ENCODE results near the gene ISLR2.

DNA sequence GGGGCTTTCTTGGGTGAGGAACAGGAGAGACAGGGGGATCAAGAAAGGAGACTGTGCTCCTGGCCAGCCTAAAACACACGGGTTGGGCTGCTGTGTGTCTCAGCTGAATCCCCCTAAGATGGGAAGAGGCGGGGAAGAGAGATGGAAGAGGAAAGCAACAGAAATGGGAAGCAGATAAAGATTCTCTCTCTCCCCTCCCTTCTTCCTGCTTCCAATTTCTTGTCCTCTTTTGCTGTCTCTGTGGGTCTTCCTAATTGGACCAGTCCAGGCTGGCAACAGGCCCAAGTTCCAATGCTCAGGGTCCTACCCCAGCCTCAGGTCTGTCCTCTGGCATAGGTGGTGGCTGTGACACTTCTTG is 7.1 kb downstream of the ISLR2 start:
- TF ChIP-seq POLR2A (IDR thresholded peaks at IDR 0.05; ENCODE audit: low read depth), result no peak
- TF ChIP-seq, protein P1, sequence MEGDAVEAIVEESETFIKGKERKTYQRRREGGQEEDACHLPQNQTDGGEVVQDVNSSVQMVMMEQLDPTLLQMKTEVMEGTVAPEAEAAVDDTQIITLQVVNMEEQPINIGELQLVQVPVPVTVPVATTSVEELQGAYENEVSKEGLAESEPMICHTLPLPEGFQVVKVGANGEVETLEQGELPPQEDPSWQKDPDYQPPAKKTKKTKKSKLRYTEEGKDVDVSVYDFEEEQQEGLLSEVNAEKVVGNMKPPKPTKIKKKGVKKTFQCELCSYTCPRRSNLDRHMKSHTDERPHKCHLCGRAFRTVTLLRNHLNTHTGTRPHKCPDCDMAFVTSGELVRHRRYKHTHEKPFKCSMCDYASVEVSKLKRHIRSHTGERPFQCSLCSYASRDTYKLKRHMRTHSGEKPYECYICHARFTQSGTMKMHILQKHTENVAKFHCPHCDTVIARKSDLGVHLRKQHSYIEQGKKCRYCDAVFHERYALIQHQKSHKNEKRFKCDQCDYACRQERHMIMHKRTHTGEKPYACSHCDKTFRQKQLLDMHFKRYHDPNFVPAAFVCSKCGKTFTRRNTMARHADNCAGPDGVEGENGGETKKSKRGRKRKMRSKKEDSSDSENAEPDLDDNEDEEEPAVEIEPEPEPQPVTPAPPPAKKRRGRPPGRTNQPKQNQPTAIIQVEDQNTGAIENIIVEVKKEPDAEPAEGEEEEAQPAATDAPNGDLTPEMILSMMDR (IDR thresholded peaks at IDR 0.05), result no peak

Measured in esophagus muscularis mucosa (tissue), 3 donors.